NCI-H1092 (cell line): ENCODE measurements around the gene SPAST.
"Not testable (repeated sequence)": the region's sequence is repeated elsewhere in the genome, so short reads cannot be mapped to it uniquely, and the experiment has no call there.

ENCODE experiments used
- DNase-seq: peaks from one replicate; lab custom pipeline; 2025; lab: John Stamatoyannopoulos, UW

The SPAST gene

GRCh38 chr2:32063310-32064020 is at the start of gene SPAST:
Gene SPAST, plus strand, starts transcription at chr2:32063556. Its CDS starts 276 bp downstream, at chr2:32063832.
- peak; percentile 91 for DNase-seq

- DNase-seq: not testable (repeated sequence)
Measured at GRCh38 chr2:32018789-32019482, 44.4 kb upstream of the SPAST start.

- not testable (repeated sequence) for DNase-seq
Measured at GRCh38 chr2:32034198-32034887, 29.0 kb upstream of the SPAST start.

GRCh38 chr2:32039447-32040219 is 23.7 kb upstream of the SPAST start, which contains the start of gene DPY30:
Gene DPY30, minus strand, starts transcription at chr2:32039805. Its CDS starts 349 bp downstream, at chr2:32039456.
- peak; percentile 67 for DNase-seq

- DNase-seq: no peak
Measured at GRCh38 chr2:32043561-32043960, 19.8 kb upstream of the SPAST start.

GRCh38 chr2:32051836-32052439 is 11.4 kb upstream of the SPAST start:
- no peak for DNase-seq

- DNase-seq: not testable (repeated sequence)
Measured at GRCh38 chr2:32054583-32054982, 8.8 kb upstream of the SPAST start.

GRCh38 chr2:32058130-32058529 is 5.2 kb upstream of the SPAST start:
- DNase-seq: no peak

GRCh38 chr2:32060266-32060665 is 3.1 kb upstream of the SPAST start:
- DNase-seq: no peak

GRCh38 chr2:32061430-32061829 is 1.9 kb upstream of the SPAST start:
- no peak for DNase-seq

GRCh38 chr2:32061973-32062861 is 1.1 kb upstream of the SPAST start:
- DNase-seq: peak; percentile 59

GRCh38 chr2:32064021-32064601 is 755 bp downstream of the SPAST start:
- DNase-seq: no peak

GRCh38 chr2:32064713-32065112 is 1.4 kb downstream of the SPAST start:
- no peak for DNase-seq

- no peak for DNase-seq
Measured at GRCh38 chr2:32067549-32067948, 4.2 kb downstream of the SPAST start.

GRCh38 chr2:32074134-32074506 is 10.8 kb downstream of the SPAST start:
- no peak for DNase-seq

- DNase-seq: no peak
Measured at GRCh38 chr2:32095671-32096070, 32.3 kb downstream of the SPAST start.

GRCh38 chr2:32108111-32108510 is 44.8 kb downstream of the SPAST start:
- no peak for DNase-seq

- DNase-seq: no peak
Measured at GRCh38 chr2:32118055-32118454, 54.7 kb downstream of the SPAST start.

GRCh38 chr2:32119161-32119560 is 55.8 kb downstream of the SPAST start:
- DNase-seq: no peak

GRCh38 chr2:32124660-32125059 is 61.3 kb downstream of the SPAST start:
- DNase-seq: no peak
